HepG2 (cell line): ENCODE results near the gene LAG3. TPM values are rescaled to one million over a fixed set of nuclear protein-coding genes. Genes with fewer than 3 reads are reported as not detected.

Source experiments
- GABPB1 ChIP-seq: IDR thresholded peaks from 2 replicates; pipeline ENCODE4 v1.6.1; 2016; ENCODE audit warnings: mild to moderate bottlenecking, missing genetic modification reagents, moderate library complexity, missing compliant biosample characterization
- KLF16 ChIP-seq, 2 experiments: sonication (generic) in 1 of 2; formaldehyde crosslinking in 1 of 2; IDR thresholded peaks; 2 replicates each; pipeline versions ENCODE4 v1.6.1 to v1.8.0; 2016 to 2023; ENCODE audit warnings: missing genetic modification reagents in 2 of 2, missing compliant biosample characterization in 1 of 2
- MYC ChIP-seq: sonication (generic); formaldehyde crosslinking; IDR thresholded peaks from 2 replicates; pipeline ENCODE4 v1.9.0; 2021; ENCODE audit warnings: missing genetic modification reagents, borderline replicate concordance
- NFATC3 ChIP-seq: sonication (generic); formaldehyde crosslinking; IDR thresholded peaks from 2 replicates; pipeline ENCODE4 v1.5.1; 2020; ENCODE audit warnings: mild to moderate bottlenecking, missing genetic modification reagents
- NR2F6 ChIP-seq, 2 experiments: IDR thresholded peaks; 2 replicates each; pipeline ENCODE4 v1.6.1; 2016; ENCODE audit warnings: antibody characterized with exemption in 1 of 2, mild to moderate bottlenecking in 1 of 2
- TBP ChIP-seq: sonication (generic); formaldehyde crosslinking; IDR thresholded peaks from 2 replicates; pipeline ENCODE4 v1.5.0; 2020; ENCODE audit warnings: missing genetic modification reagents
- TMF1 ChIP-seq: sonication (generic); formaldehyde crosslinking; IDR thresholded peaks from 2 replicates; pipeline ENCODE4 v1.8.1; 2022; ENCODE audit warnings: low read depth, missing genetic modification reagents
- ZNF205 ChIP-seq: IDR thresholded peaks from 2 replicates; pipeline ENCODE4 v1.6.1; 2018; ENCODE audit warnings: missing biosample characterization, missing genetic modification reagents
- ZNF556 ChIP-seq: sonication (generic); formaldehyde crosslinking; IDR thresholded peaks from 2 replicates; pipeline ENCODE4 v1.4.0; 2020; ENCODE audit warnings: mild to moderate bottlenecking, missing genetic modification reagents, borderline replicate concordance
- polyA plus RNA-seq, 8 experiments: library from polyadenylated mRNA; depleted of rRNA in 3 of 8; stranded (reverse) in 7 of 8; unstranded in 1 of 8; fragments of >200 nt; fragmentation: Illumina TruSeq in 4 of 8; extraction: Trizol in 4 of 8; gene quantifications; 2 replicates each; pipeline versions ENCODE4 v1.2.1 to v1.2.3, GENCODE V29; 2011 to 2016; ENCODE audit warnings: low read depth in 4 of 8, missing spikeins in 1 of 8, mixed read lengths in 1 of 8; ENCODE audit not compliant: insufficient read depth in 1 of 8
- total RNA-seq, 5 experiments: library from RNA; depleted of rRNA; stranded (reverse); fragments of >200 nt; fragmentation: Illumina TruSeq; extraction: Trizol; gene quantifications; 2 replicates each; pipeline ENCODE4 v1.2.3, GENCODE V29; 2016; ENCODE audit warnings: low read depth in 1 of 5
- TF ChIP-seq, protein P1 (sequence below): sonication (generic); formaldehyde crosslinking; IDR thresholded peaks from 2 replicates; pipeline ENCODE4 v1.8.1; 2022; ENCODE audit warnings: mild to moderate bottlenecking, missing genetic modification reagents
- TF ChIP-seq, protein P2 (sequence below): sonication (generic); formaldehyde crosslinking; IDR thresholded peaks from 2 replicates; pipeline ENCODE4 v1.4.0; 2020; ENCODE audit warnings: missing genetic modification reagents, borderline replicate concordance
- TF ChIP-seq, protein P3 (sequence below): sonication (generic); formaldehyde crosslinking; IDR thresholded peaks from 2 replicates; pipeline ENCODE4 v1.4.0; 2020; ENCODE audit warnings: missing genetic modification reagents, mild to moderate bottlenecking, borderline replicate concordance
- TF ChIP-seq, protein P4 (sequence below): sonication (generic); formaldehyde crosslinking; IDR thresholded peaks from 2 replicates; pipeline ENCODE4 v1.4.0; 2020; ENCODE audit warnings: missing genetic modification reagents
- TF ChIP-seq, protein P5 (sequence below): sonication (generic); formaldehyde crosslinking; IDR thresholded peaks from 2 replicates; pipeline ENCODE4 v1.4.0; 2020; ENCODE audit warnings: mild to moderate bottlenecking, missing genetic modification reagents
- TF ChIP-seq, protein P6 (sequence below): sonication (generic); formaldehyde crosslinking; IDR thresholded peaks from 2 replicates; pipeline ENCODE4 v1.4.0; 2020; ENCODE audit warnings: low read depth, mild to moderate bottlenecking, missing genetic modification reagents
- TF ChIP-seq, protein P7 (sequence below): sonication (generic); formaldehyde crosslinking; IDR thresholded peaks from 2 replicates; pipeline ENCODE4 v1.9.0; 2021; ENCODE audit warnings: missing genetic modification reagents, mild to moderate bottlenecking, borderline replicate concordance

The LAG3 gene
- total and polyA plus RNA-seq, 2 of the 13 experiments (the other 11 are each of a cell fraction or from before 2014, with no cell fraction given), result 0.11 to 0.26 TPM

DNA sequence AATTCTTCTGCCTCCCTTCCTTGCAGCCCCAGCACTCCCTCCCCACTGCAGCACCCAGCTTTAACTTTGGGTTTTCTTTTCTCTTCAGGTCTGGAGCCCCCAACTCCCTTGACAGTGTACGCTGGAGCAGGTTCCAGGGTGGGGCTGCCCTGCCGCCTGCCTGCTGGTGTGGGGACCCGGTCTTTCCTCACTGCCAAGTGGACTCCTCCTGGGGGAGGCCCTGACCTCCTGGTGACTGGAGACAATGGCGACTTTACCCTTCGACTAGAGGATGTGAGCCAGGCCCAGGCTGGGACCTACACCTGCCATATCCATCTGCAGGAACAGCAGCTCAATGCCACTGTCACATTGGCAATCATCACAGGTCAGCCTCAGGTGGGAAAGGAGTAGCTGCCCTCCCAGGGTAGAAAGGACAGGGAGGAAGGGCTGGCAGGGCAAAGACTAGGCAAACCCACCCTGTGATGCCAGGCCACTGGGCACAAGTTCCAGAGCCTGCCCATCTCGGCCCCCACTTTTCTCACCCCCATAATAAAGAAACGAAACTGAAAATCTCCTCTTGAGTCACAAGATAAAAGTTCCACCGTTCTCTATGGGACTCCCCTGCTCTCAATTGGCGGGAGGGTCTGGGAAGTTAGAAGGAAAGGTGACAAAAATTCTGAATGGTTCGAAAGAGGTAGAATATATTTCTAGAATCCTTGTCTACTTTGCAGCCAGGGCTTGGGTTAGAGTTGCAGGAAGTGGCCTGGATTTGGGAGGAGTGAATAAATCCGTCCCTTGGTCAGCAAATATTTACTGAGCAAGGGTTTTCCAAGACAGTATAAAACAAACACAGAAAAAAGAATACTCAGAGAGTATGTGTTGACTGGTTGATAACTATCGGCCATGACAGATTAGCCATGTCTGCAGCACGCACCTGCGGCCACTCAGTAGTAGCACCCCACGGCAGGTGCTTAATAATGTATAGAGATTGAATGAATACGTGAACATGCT, 3.2 kb downstream of the LAG3 start (continued):
- TF ChIP-seq ZNF205 (CRISPR knock-in tag), result peak; percentile 75; the same call in 1 of the 2 replicates
- TF ChIP-seq, protein P1, sequence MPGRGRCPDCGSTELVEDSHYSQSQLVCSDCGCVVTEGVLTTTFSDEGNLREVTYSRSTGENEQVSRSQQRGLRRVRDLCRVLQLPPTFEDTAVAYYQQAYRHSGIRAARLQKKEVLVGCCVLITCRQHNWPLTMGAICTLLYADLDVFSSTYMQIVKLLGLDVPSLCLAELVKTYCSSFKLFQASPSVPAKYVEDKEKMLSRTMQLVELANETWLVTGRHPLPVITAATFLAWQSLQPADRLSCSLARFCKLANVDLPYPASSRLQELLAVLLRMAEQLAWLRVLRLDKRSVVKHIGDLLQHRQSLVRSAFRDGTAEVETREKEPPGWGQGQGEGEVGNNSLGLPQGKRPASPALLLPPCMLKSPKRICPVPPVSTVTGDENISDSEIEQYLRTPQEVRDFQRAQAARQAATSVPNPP (CRISPR knock-in tag), result no peak
- peak; percentile 66 for TF ChIP-seq NR2F6 (IDR thresholded peaks at IDR 0.05)
- TF ChIP-seq NR2F6 (CRISPR knock-in tag; IDR thresholded peaks at IDR 0.05), result peak; percentile 47
- no peak for TF ChIP-seq NFATC3 (CRISPR knock-in tag)
- no peak for TF ChIP-seq TMF1 (CRISPR knock-in tag)
- TF ChIP-seq, protein P2, sequence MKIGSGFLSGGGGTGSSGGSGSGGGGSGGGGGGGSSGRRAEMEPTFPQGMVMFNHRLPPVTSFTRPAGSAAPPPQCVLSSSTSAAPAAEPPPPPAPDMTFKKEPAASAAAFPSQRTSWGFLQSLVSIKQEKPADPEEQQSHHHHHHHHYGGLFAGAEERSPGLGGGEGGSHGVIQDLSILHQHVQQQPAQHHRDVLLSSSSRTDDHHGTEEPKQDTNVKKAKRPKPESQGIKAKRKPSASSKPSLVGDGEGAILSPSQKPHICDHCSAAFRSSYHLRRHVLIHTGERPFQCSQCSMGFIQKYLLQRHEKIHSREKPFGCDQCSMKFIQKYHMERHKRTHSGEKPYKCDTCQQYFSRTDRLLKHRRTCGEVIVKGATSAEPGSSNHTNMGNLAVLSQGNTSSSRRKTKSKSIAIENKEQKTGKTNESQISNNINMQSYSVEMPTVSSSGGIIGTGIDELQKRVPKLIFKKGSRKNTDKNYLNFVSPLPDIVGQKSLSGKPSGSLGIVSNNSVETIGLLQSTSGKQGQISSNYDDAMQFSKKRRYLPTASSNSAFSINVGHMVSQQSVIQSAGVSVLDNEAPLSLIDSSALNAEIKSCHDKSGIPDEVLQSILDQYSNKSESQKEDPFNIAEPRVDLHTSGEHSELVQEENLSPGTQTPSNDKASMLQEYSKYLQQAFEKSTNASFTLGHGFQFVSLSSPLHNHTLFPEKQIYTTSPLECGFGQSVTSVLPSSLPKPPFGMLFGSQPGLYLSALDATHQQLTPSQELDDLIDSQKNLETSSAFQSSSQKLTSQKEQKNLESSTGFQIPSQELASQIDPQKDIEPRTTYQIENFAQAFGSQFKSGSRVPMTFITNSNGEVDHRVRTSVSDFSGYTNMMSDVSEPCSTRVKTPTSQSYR (CRISPR knock-in tag), result no peak
- TF ChIP-seq MYC (CRISPR knock-in tag), result peak; percentile 17; the same call in 1 of the 2 replicates
- TF ChIP-seq KLF16 (CRISPR knock-in tag; IDR thresholded peaks at IDR 0.05), result peak in 1 of 2 experiments; percentile 84; a peak in 1 of 4 replicates
- no peak for TF ChIP-seq TBP (CRISPR knock-in tag)
- TF ChIP-seq, protein P3, sequence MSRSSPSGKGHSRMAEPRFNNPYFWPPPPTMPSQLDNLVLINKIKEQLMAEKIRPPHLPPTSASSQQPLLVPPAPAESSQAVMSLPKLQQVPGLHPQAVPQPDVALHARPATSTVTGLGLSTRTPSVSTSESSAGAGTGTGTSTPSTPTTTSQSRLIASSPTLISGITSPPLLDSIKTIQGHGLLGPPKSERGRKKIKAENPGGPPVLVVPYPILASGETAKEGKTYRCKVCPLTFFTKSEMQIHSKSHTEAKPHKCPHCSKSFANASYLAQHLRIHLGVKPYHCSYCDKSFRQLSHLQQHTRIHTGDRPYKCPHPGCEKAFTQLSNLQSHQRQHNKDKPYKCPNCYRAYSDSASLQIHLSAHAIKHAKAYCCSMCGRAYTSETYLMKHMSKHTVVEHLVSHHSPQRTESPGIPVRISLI, result peak; percentile 73; the same call in 1 of the 2 replicates
- TF ChIP-seq, protein P4, sequence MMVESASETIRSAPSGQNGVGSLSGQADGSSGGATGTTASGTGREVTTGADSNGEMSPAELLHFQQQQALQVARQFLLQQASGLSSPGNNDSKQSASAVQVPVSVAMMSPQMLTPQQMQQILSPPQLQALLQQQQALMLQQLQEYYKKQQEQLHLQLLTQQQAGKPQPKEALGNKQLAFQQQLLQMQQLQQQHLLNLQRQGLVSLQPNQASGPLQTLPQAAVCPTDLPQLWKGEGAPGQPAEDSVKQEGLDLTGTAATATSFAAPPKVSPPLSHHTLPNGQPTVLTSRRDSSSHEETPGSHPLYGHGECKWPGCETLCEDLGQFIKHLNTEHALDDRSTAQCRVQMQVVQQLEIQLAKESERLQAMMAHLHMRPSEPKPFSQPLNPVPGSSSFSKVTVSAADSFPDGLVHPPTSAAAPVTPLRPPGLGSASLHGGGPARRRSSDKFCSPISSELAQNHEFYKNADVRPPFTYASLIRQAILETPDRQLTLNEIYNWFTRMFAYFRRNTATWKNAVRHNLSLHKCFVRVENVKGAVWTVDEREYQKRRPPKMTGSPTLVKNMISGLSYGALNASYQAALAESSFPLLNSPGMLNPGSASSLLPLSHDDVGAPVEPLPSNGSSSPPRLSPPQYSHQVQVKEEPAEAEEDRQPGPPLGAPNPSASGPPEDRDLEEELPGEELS (CRISPR knock-in tag), result peak; percentile 84
- TF ChIP-seq, protein P5, sequence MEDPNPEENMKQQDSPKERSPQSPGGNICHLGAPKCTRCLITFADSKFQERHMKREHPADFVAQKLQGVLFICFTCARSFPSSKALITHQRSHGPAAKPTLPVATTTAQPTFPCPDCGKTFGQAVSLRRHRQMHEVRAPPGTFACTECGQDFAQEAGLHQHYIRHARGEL (CRISPR knock-in tag), result no peak
- peak; percentile 40; the same call in 1 of the 2 replicates for TF ChIP-seq ZNF556 (CRISPR knock-in tag)
- TF ChIP-seq GABPB1 (CRISPR knock-in tag), result no peak; the same call in 1 of the 2 replicates
- TF ChIP-seq, protein P6, sequence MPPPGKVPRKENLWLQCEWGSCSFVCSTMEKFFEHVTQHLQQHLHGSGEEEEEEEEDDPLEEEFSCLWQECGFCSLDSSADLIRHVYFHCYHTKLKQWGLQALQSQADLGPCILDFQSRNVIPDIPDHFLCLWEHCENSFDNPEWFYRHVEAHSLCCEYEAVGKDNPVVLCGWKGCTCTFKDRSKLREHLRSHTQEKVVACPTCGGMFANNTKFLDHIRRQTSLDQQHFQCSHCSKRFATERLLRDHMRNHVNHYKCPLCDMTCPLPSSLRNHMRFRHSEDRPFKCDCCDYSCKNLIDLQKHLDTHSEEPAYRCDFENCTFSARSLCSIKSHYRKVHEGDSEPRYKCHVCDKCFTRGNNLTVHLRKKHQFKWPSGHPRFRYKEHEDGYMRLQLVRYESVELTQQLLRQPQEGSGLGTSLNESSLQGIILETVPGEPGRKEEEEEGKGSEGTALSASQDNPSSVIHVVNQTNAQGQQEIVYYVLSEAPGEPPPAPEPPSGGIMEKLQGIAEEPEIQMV (CRISPR knock-in tag), result no peak
- TF ChIP-seq, protein P7, sequence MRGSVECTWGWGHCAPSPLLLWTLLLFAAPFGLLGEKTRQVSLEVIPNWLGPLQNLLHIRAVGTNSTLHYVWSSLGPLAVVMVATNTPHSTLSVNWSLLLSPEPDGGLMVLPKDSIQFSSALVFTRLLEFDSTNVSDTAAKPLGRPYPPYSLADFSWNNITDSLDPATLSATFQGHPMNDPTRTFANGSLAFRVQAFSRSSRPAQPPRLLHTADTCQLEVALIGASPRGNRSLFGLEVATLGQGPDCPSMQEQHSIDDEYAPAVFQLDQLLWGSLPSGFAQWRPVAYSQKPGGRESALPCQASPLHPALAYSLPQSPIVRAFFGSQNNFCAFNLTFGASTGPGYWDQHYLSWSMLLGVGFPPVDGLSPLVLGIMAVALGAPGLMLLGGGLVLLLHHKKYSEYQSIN (CRISPR knock-in tag), result no peak
